SK-N-SH (cell line): ENCODE results near the gene GRM8. TPM values are rescaled to one million over a fixed set of nuclear protein-coding genes. Genes with fewer than 3 reads are reported as not detected.

Experiments used
- CTCF ChIA-PET: fragments of 300-600, 350-600 bp; formaldehyde crosslinking; extraction: SDS; loops from one replicate; lab custom pipeline; 2021; lab: Yijun Ruan, JAX
- POLR2A ChIA-PET: fragments of 350-600 bp; sonication (Branson Sonifier 250); formaldehyde crosslinking; extraction: SDS; loops from one replicate; lab custom pipeline; 2020; ENCODE audit warnings: antibody characterized with exemption, inconsistent platforms; lab: Yijun Ruan, JAX
- DNase-seq: peaks from one replicate; pipeline ENCODE4 v3.0.0; 2012
- H2AFZ ChIP-seq: fragments of 200-600 bp; sonication (generic); 2 replicates; pipeline ENCODE4 v1.8.1; 2016; ENCODE audit warnings: antibody characterized with exemption, mild to moderate bottlenecking, low read depth
- H3F3A ChIP-seq: fragments of 200-600 bp; sonication (generic); replicated peaks from 2 replicates; pipeline ENCODE3; 2016; ENCODE audit warnings: antibody characterized with exemption, mild to moderate bottlenecking; ENCODE audit not compliant: insufficient read depth
- H3K27ac ChIP-seq, 2 experiments: fragments of 200-500 bp in 1 of 2; fragments of 200-600 bp in 1 of 2; sonication (Bioruptor generic) in 1 of 2; sonication (generic), shearing (Covaris generic) in 1 of 2; 2 replicates each; pipeline versions ENCODE4 v1.5.1 to v1.6.1; 2014 to 2016; ENCODE audit warnings: low read depth in 2 of 2, inconsistent platforms in 1 of 2, low read length in 1 of 2, mild to moderate bottlenecking in 1 of 2, mixed read lengths in 1 of 2
- H3K27me3 ChIP-seq: fragments of 200-600 bp; sonication (generic), shearing (Covaris generic); 2 replicates; pipeline ENCODE4 v1.6.1; 2016; ENCODE audit warnings: mixed run types; ENCODE audit not compliant: insufficient read depth
- H3K36me3 ChIP-seq, 2 experiments: fragments of 200-500 bp in 1 of 2; fragments of 200-600 bp in 1 of 2; sonication (Bioruptor generic) in 1 of 2; sonication (generic) in 1 of 2; replicated peaks in 1 of 2; 2 replicates each; pipeline versions ENCODE3 to v1.5.1; 2014 to 2016; ENCODE audit warnings: low read length in 1 of 2, mild to moderate bottlenecking in 1 of 2; ENCODE audit not compliant: insufficient read depth in 2 of 2, control insufficient read depth in 1 of 2
- H3K4me1 ChIP-seq, 2 experiments: fragments of 200-500 bp in 1 of 2; fragments of 200-600 bp in 1 of 2; sonication (Bioruptor generic) in 1 of 2; sonication (generic), shearing (Covaris generic) in 1 of 2; 2 replicates each; pipeline versions ENCODE4 v1.5.1 to v1.6.1; 2014 to 2016; ENCODE audit warnings: low read depth in 1 of 2, low read length in 1 of 2, mixed run types in 1 of 2; ENCODE audit not compliant: insufficient read depth in 2 of 2, control insufficient read depth in 1 of 2
- H3K4me2 ChIP-seq: fragments of 200-600 bp; sonication (generic), shearing (Covaris generic); 2 replicates; pipeline ENCODE4 v1.6.1; 2017; ENCODE audit warnings: mixed run types
- H3K4me3 ChIP-seq, 2 experiments: fragments of 200-500 bp in 1 of 2; fragments of 200-600 bp in 1 of 2; sonication (Bioruptor generic) in 1 of 2; sonication (generic), shearing (Covaris generic) in 1 of 2; 2 replicates each; pipeline versions ENCODE4 v1.5.1 to v1.8.1; 2014 to 2016; ENCODE audit warnings: low read depth in 2 of 2, inconsistent platforms in 1 of 2, low read length in 1 of 2, mild to moderate bottlenecking in 1 of 2, mixed read lengths in 1 of 2, moderate library complexity in 1 of 2
- H3K79me2 ChIP-seq: fragments of 200-600 bp; sonication (generic); 2 replicates; pipeline ENCODE4 v1.8.1; 2017; ENCODE audit warnings: mild to moderate bottlenecking; ENCODE audit not compliant: insufficient read depth
- H3K9ac ChIP-seq: fragments of 200-600 bp; sonication (generic); 2 replicates; pipeline ENCODE4 v1.6.1; 2017; ENCODE audit warnings: mixed run types
- H3K9me2 ChIP-seq: fragments of 200-600 bp; sonication (generic); 2 replicates; pipeline ENCODE4 v1.6.1; 2017; ENCODE audit warnings: mixed run types
- H3K9me3 ChIP-seq: fragments of 200-600 bp; sonication (generic); 2 replicates; pipeline ENCODE4 v1.6.1; 2017; ENCODE audit warnings: mixed run types, mild to moderate bottlenecking, moderate library complexity
- H4K20me1 ChIP-seq: fragments of 200-600 bp; sonication (generic); 2 replicates; pipeline ENCODE4 v1.6.1; 2017; ENCODE audit warnings: mild to moderate bottlenecking, mixed run types; ENCODE audit not compliant: insufficient read depth
- CHD2 ChIP-seq: fragments of 150-350 bp; IDR thresholded peaks from 2 replicates; pipeline ENCODE4 v1.6.1; 2018; ENCODE audit warnings: low read length; ENCODE audit not compliant: partially characterized antibody
- EP300 ChIP-seq, 2 experiments: IDR thresholded peaks; 2 replicates each; pipeline versions ENCODE4 v1.4.0 to v1.6.1; 2012; ENCODE audit warnings: borderline replicate concordance in 1 of 2, low read depth in 1 of 2, low read length in 1 of 2
- EZH2phosphoT487 ChIP-seq: fragments of 200-600 bp; sonication (generic); IDR thresholded peaks from 2 replicates; pipeline ENCODE4 v1.6.1; 2017; ENCODE audit warnings: low read depth, mixed run types, mild to moderate bottlenecking, antibody characterized with exemption, moderate library complexity, borderline replicate concordance
- FOSL2 ChIP-seq: IDR thresholded peaks from 2 replicates; pipeline ENCODE4 v1.4.0; 2012; ENCODE audit warnings: low read depth, mild to moderate bottlenecking, moderate library complexity, borderline replicate concordance
- GATA2 ChIP-seq: sonication (generic); formaldehyde crosslinking; IDR thresholded peaks from 2 replicates; pipeline ENCODE4 v1.5.0; 2020; ENCODE audit warnings: mild to moderate bottlenecking, missing genetic modification reagents
- MXI1 ChIP-seq: IDR thresholded peaks from 2 replicates; pipeline ENCODE4 v1.6.1; 2012; ENCODE audit warnings: mild to moderate bottlenecking, low read depth, low read length, improper control_type of control experiment
- NFIC ChIP-seq: IDR thresholded peaks from 2 replicates; pipeline ENCODE4 v1.4.0; 2012; ENCODE audit warnings: borderline replicate concordance
- POLR2AphosphoS5 ChIP-seq: IDR thresholded peaks from 2 replicates; pipeline ENCODE4 v1.6.1; 2012; ENCODE audit warnings: low read depth, low read length
- RAD21 ChIP-seq: IDR thresholded peaks from 2 replicates; pipeline ENCODE4 v1.6.1; 2012; ENCODE audit warnings: mild to moderate bottlenecking, low read length
- RFX5 ChIP-seq: IDR thresholded peaks from 2 replicates; pipeline ENCODE4 v1.6.1; 2012; ENCODE audit warnings: mild to moderate bottlenecking, improper control_type of control experiment, low read length
- TAF1 ChIP-seq: IDR thresholded peaks from 2 replicates; pipeline ENCODE4 v1.6.1; 2012; ENCODE audit warnings: low read depth, mild to moderate bottlenecking, low read length, moderate library complexity, borderline replicate concordance
- TCF12 ChIP-seq: IDR thresholded peaks from 2 replicates; pipeline ENCODE4 v1.4.0; 2012
- WGBS: methylation state at CpG from one replicate; pipeline ENCODE4 v1.1.6; 2017; ENCODE audit warnings: low lambda C conversion rate; 5-methylcytosine and 5-hydroxymethylcytosine counted together
- polyA plus RNA-seq, 3 experiments: library from polyadenylated mRNA; depleted of rRNA; stranded (reverse); fragments of >200 nt; gene quantifications; 2 replicates each; pipeline ENCODE4 v1.2.3, GENCODE V29; 2012
- TF ChIP-seq, protein P1 (sequence below): IDR thresholded peaks from 2 replicates; pipeline ENCODE4 v1.4.0; 2012; ENCODE audit warnings: low read depth, borderline replicate concordance
- TF ChIP-seq, protein P2 (sequence below): fragments of 150-350 bp; IDR thresholded peaks from 2 replicates; pipeline ENCODE4 v1.6.1; 2016; ENCODE audit warnings: mild to moderate bottlenecking, low read depth, low read length

GRM8 gene
- polyA plus RNA-seq, 1 of the 3 experiments (the other 2 are of a cell fraction): 0.10 TPM

DNA sequence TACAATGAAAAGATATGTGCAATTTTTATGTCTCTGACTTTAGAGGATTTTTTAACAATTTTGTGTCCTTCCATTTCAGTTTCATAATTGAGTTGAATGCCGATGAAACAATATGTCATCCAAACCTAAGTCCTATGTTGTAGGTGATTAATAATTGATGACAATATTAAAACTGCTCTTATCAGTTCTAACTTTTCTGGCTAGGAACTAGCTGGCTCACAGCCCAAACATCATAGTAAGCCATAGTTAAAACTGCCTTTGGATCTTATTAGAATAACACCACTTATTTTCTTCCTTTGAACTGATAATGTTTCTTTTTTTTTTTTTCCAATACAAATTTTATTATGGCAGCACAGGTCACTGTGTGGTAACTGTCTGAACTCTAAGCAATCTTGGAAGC is 230.9 kb downstream of the GRM8 start:
- no peaks in the 10 kb centered on the region for H3K27me3 ChIP-seq
- no peaks in the 10 kb centered on the region for H4K20me1 ChIP-seq
- ChIA-PET POLR2A (no interaction called here), CTCF (no interaction called here)
- TF ChIP-seq POLR2AphosphoS5 (no peak), TCF12 (no peak), EZH2phosphoT487 (no peak)
- TF ChIP-seq, protein P1, sequence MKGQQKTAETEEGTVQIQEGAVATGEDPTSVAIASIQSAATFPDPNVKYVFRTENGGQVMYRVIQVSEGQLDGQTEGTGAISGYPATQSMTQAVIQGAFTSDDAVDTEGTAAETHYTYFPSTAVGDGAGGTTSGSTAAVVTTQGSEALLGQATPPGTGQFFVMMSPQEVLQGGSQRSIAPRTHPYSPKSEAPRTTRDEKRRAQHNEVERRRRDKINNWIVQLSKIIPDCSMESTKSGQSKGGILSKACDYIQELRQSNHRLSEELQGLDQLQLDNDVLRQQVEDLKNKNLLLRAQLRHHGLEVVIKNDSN: no peak
- H3K79me2 ChIP-seq: no peaks in the 10 kb centered on the region
- DNase-seq: no peak
- H3K36me3 ChIP-seq: no peaks in the 10 kb centered on the region
- WGBS: 88% methylated on average over 1 of the region's 1 CpG
- no peak overlapping the region for H2AFZ ChIP-seq
- H3K4me3 ChIP-seq: no peak overlapping the region
- H3K4me1 ChIP-seq: no peaks in the 10 kb centered on the region
- H3K9ac ChIP-seq: no peak overlapping the region
- H3K9me2 ChIP-seq: no peaks in the 10 kb centered on the region
- H3K4me2 ChIP-seq: no peak overlapping the region
- no peaks in the 10 kb centered on the region for H3F3A ChIP-seq
- H3K27ac ChIP-seq: no peak overlapping the region
- H3K9me3 ChIP-seq: no peaks in the 10 kb centered on the region

DNA sequence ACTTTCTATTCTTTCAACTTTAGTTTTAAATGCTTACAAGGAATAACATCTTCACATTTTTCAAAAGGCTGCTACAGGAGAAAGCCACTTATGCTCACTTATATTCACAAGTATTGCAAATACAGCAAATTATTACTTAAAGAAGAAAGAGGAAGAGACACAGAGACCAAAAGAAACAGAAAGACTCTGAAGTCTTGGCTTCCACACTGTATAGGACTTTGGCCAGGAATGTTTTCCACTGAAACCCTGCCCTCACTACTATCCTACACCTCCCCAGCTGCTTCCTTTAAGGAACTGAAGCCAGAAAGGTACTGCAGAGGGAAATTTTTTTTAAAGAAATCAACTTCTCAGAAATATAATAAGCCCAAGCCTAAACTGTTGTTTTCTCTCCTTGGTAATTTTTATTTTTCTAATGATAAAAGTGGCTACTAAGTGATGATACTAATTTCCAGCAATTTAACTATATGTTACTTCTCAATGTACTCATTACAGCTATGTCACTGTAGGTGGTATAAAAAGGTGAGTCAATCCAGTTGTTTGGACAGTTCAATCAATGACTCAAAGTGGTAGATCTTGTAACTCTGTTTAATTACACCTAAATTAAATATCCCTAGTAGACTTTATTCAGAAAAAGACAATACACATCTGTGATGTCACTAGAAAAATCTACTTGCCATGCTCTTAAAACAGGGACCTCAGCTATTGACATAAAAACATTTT is 231.6 kb downstream of the GRM8 start:
- Histone ChIP-seq H3K9me2 (no peaks in the 10 kb centered on the region), H3K79me2 (no peaks in the 10 kb centered on the region), H4K20me1 (no peaks in the 10 kb centered on the region), H3F3A (no peaks in the 10 kb centered on the region), H3K4me2 (no peak overlapping the region), H3K9me3 (no peaks in the 10 kb centered on the region), H3K36me3 (no peaks in the 10 kb centered on the region), H3K27ac (no peak overlapping the region), H3K4me3 (no peak overlapping the region), H3K9ac (no peak overlapping the region), H3K27me3 (no peaks in the 10 kb centered on the region), H3K4me1 (no peaks in the 10 kb centered on the region), H2AFZ (no peak overlapping the region)
- CTCF ChIA-PET: no interaction called here
- TF ChIP-seq CHD2 (no peak), MXI1 (no peak), EZH2phosphoT487 (no peak), NFIC (no peak), EP300 (IDR thresholded peaks at IDR 0.05; ENCODE audit: borderline replicate concordance in 1 of 2, low read depth in 1 of 2, low read length in 1 of 2) (no peak)
- POLR2A ChIA-PET: no interaction called here
- DNase-seq: no peak

DNA sequence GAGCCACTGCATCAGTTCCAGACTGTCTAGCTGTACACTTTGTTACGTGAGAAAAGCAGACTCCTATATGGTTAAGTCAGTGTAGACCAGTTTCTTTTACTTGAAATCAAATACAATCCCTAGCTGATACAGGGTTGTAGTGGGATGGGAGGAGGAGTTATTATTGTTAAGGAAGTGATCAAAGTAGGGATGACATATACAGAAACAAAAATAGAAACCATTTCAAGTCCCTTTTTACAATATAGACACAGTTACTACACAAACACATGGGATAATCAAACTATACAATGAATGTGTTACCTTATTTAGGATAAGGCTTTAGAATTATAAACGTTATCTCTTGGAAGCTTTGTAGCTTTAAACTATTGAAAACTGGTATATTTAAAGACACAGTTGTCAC is 233.9 kb downstream of the GRM8 start:
- Histone ChIP-seq H3K27me3 (no peaks in the 10 kb centered on the region), H3K4me1 (no peaks in the 10 kb centered on the region)
- POLR2A ChIA-PET: no interaction called here

More for the DNA sequence above, 233.9 kb downstream of the GRM8 start:
- CTCF ChIA-PET: interaction anchor here (1.2 kb wide), 2 partner anchors 16 to 215 kb away, joined by 3 to 5 read pairs; no protein-coding TSS in a partner anchor
- Histone ChIP-seq H3K27ac (no peak overlapping the region), H3K4me2 (no peak overlapping the region), H3K4me3 (no peak overlapping the region), H3K36me3 (no peaks in the 10 kb centered on the region), H3F3A (no peaks in the 10 kb centered on the region), H3K9ac (no peak overlapping the region), H2AFZ (no peak overlapping the region), H3K79me2 (no peaks in the 10 kb centered on the region), H3K9me2 (no peaks in the 10 kb centered on the region), H4K20me1 (no peaks in the 10 kb centered on the region), H3K9me3 (no peaks in the 10 kb centered on the region)
- WGBS: 17% methylated on average over 2 of the region's 2 CpGs
- no peak for DNase-seq
- TF ChIP-seq FOSL2 (no peak), RAD21 (no peak), GATA2 (CRISPR knock-in tag) (no peak), TAF1 (no peak), RFX5 (no peak)
- TF ChIP-seq, protein P2, sequence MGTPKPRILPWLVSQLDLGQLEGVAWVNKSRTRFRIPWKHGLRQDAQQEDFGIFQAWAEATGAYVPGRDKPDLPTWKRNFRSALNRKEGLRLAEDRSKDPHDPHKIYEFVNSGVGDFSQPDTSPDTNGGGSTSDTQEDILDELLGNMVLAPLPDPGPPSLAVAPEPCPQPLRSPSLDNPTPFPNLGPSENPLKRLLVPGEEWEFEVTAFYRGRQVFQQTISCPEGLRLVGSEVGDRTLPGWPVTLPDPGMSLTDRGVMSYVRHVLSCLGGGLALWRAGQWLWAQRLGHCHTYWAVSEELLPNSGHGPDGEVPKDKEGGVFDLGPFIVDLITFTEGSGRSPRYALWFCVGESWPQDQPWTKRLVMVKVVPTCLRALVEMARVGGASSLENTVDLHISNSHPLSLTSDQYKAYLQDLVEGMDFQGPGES: no peak
